Measurements from ENCODE around the gene CGNL1.

CGNL1 gene

GRCh38 chr15:57496594-57496945 lies 120.3 kb downstream of the CGNL1 start:
- no peak overlapping the region for H3K4me3 ChIP-seq (replicated peaks; ENCODE audit: insufficient read depth, low read length)
- no peak overlapping the region for H3K27ac ChIP-seq (replicated peaks)
- TF ChIP-seq GABPA (IDR thresholded peaks at IDR 0.05; ENCODE audit: low read depth), result no peak
- TF ChIP-seq CTCF (IDR thresholded peaks at IDR 0.05; ENCODE audit: insufficient read depth, low read length), result no peak
- no peak for TF ChIP-seq POLR2AphosphoS5 (IDR thresholded peaks at IDR 0.05; ENCODE audit: low read depth)
- TF ChIP-seq REST (IDR thresholded peaks at IDR 0.05; ENCODE audit: insufficient replicate concordance, low read depth), result no peak
- TF ChIP-seq SPI1 (IDR thresholded peaks at IDR 0.05; ENCODE audit: borderline replicate concordance, low read depth), result no peak
- no peak for DNase-seq (ENCODE audit: low read depth in 1 of 2, low spot score in 1 of 2)
- H3K27me3 ChIP-seq (ENCODE audit: insufficient read depth, poor library complexity, severe bottlenecking), result peaks cover 5% of the 10 kb centered on the region

GRCh38 chr15:57496946-57497869 lies 120.9 kb downstream of the CGNL1 start:
- DNase-seq (ENCODE audit: low read depth in 1 of 2, low spot score in 1 of 2), result no peak
- Histone ChIP-seq H3K27me3 (ENCODE audit: insufficient read depth, poor library complexity, severe bottlenecking) (peaks cover 5% of the 10 kb centered on the region), H3K27ac (replicated peaks) (no peak overlapping the region), H3K4me3 (replicated peaks; ENCODE audit: insufficient read depth, low read length) (no peak overlapping the region)
- TF ChIP-seq SPI1 (IDR thresholded peaks at IDR 0.05; ENCODE audit: borderline replicate concordance, low read depth), result no peak
- TF ChIP-seq CTCF (IDR thresholded peaks at IDR 0.05; ENCODE audit: insufficient read depth, low read length), result no peak
- TF ChIP-seq POLR2AphosphoS5 (IDR thresholded peaks at IDR 0.05; ENCODE audit: low read depth), result no peak
- TF ChIP-seq REST (IDR thresholded peaks at IDR 0.05; ENCODE audit: insufficient replicate concordance, low read depth), result no peak
- TF ChIP-seq GABPA (IDR thresholded peaks at IDR 0.05; ENCODE audit: low read depth), result no peak

- H3K27ac ChIP-seq (replicated peaks), result no peak overlapping the region
- no peak for DNase-seq (ENCODE audit: low read depth in 1 of 2, low spot score in 1 of 2)
- no peaks in the 10 kb centered on the region for H3K27me3 ChIP-seq (ENCODE audit: insufficient read depth, poor library complexity, severe bottlenecking)
- no peak for TF ChIP-seq SPI1 (IDR thresholded peaks at IDR 0.05; ENCODE audit: borderline replicate concordance, low read depth)
- TF ChIP-seq REST (IDR thresholded peaks at IDR 0.05; ENCODE audit: insufficient replicate concordance, low read depth), result no peak
- TF ChIP-seq POLR2AphosphoS5 (IDR thresholded peaks at IDR 0.05; ENCODE audit: low read depth), result no peak
- no peak for TF ChIP-seq CTCF (IDR thresholded peaks at IDR 0.05; ENCODE audit: insufficient read depth, low read length)
- no peak overlapping the region for H3K4me3 ChIP-seq (replicated peaks; ENCODE audit: insufficient read depth, low read length)
These were observed 124.0 kb downstream of the CGNL1 start for GRCh38 chr15:57500256-57500655.

Measured in HL-60 (cell line).